HEK293 (cell line): Measurements from ENCODE around the gene PPP1R14C.

ENCODE experiments used
- CTCF ChIA-PET: fragments of 350-600 bp; formaldehyde crosslinking; extraction: SDS; loops from one replicate; lab custom pipeline; 2021; ENCODE audit warnings: antibody characterized with exemption; lab: Yijun Ruan, JAX
- POLR2A ChIA-PET: fragments of 300-600 bp; formaldehyde crosslinking; extraction: SDS; loops from one replicate; lab custom pipeline; 2020; ENCODE audit warnings: antibody characterized with exemption, inconsistent platforms; lab: Yijun Ruan, JAX
- H3K27ac ChIP-seq: fragments of 200-500 bp; sonication (Bioruptor generic); 2 replicates; pipeline ENCODE4 v1.5.1; 2014; ENCODE audit warnings: low read depth, low read length, control low read depth, inconsistent platforms; ENCODE audit errors: extremely low read depth
- H3K36me3 ChIP-seq, 2 experiments: fragments of 200-500 bp in 1 of 2; sonication (Bioruptor generic) in 1 of 2; 1 replicate in 1 of 2; 2 replicates in 1 of 2; pipeline ENCODE4 v1.5.1; 2014 to 2017; ENCODE audit warnings: inconsistent platforms in 2 of 2, low read length in 2 of 2; ENCODE audit not compliant: control insufficient read depth in 2 of 2, insufficient read depth in 1 of 2
- H3K4me1 ChIP-seq: fragments of 200-500 bp; sonication (Bioruptor generic); 2 replicates; pipeline ENCODE4 v1.5.1; 2014; ENCODE audit warnings: mild to moderate bottlenecking, low read length, inconsistent platforms; ENCODE audit not compliant: control insufficient read depth, insufficient read depth
- H3K4me3 ChIP-seq: 2 replicates; pipeline ENCODE4 v1.5.1; 2011; ENCODE audit warnings: low read depth, mild to moderate bottlenecking, control low read depth, low read length, moderate library complexity
- H3K9me3 ChIP-seq: fragments of 200-500 bp; sonication (Bioruptor generic); 2 replicates; pipeline ENCODE4 v1.5.1; 2014; ENCODE audit warnings: low read depth, low read length, inconsistent platforms; ENCODE audit not compliant: control insufficient read depth, insufficient read depth
- FEZF1 ChIP-seq: fragments of 450-650 bp; formaldehyde crosslinking; IDR thresholded peaks from 2 replicates; pipeline ENCODE4 v1.5.1; 2016; ENCODE audit warnings: missing biosample characterization, missing genetic modification characterization
- GLI2 ChIP-seq: fragments of 450-650 bp; formaldehyde crosslinking; IDR thresholded peaks from 2 replicates; pipeline ENCODE4; 2017; ENCODE audit warnings: missing biosample characterization, missing genetic modification characterization, low read depth, borderline replicate concordance
- IKZF3 ChIP-seq: fragments of 450-650 bp; IDR thresholded peaks from 2 replicates; pipeline ENCODE4 v1.5.0; 2018; ENCODE audit warnings: missing biosample characterization, mild to moderate bottlenecking, missing genetic modification characterization, moderate library complexity
- MYNN ChIP-seq: fragments of 450-650 bp; formaldehyde crosslinking; IDR thresholded peaks from 2 replicates; pipeline ENCODE4 v1.5.1; 2016; ENCODE audit warnings: missing biosample characterization, missing genetic modification characterization, borderline replicate concordance
- PRDM6 ChIP-seq: fragments of 450-650 bp; formaldehyde crosslinking; IDR thresholded peaks from 2 replicates; pipeline ENCODE4 v1.5.1; 2017; ENCODE audit warnings: missing biosample characterization, missing genetic modification characterization
- SP2 ChIP-seq: fragments of 450-650 bp; formaldehyde crosslinking; IDR thresholded peaks from 2 replicates; pipeline ENCODE4 v1.5.1; 2016; ENCODE audit warnings: missing biosample characterization, missing genetic modification characterization
- WT1 ChIP-seq: fragments of 450-650 bp; formaldehyde crosslinking; IDR thresholded peaks from 2 replicates; pipeline ENCODE4 v1.5.1; 2016; ENCODE audit warnings: missing biosample characterization, missing genetic modification characterization
- ZNF10 ChIP-seq: fragments of 450-650 bp; formaldehyde crosslinking; IDR thresholded peaks from 2 replicates; pipeline ENCODE4 v1.5.1; 2017; ENCODE audit warnings: missing biosample characterization, missing genetic modification characterization
- ZNF324 ChIP-seq: fragments of 450-650 bp; formaldehyde crosslinking; IDR thresholded peaks from 2 replicates; pipeline ENCODE4 v1.5.1; 2016; ENCODE audit warnings: missing biosample characterization, missing genetic modification characterization
- ZNF350 ChIP-seq: fragments of 450-650 bp; formaldehyde crosslinking; IDR thresholded peaks from 2 replicates; pipeline ENCODE4 v1.5.0; 2017; ENCODE audit warnings: missing biosample characterization, mild to moderate bottlenecking, missing genetic modification characterization
- ZNF518A ChIP-seq: fragments of 450-650 bp; formaldehyde crosslinking; conservative IDR thresholded peaks from 2 replicates; pipeline ENCODE4 v1.5.1; 2016; ENCODE audit warnings: low read depth, missing biosample characterization, missing genetic modification characterization
- ZNF549 ChIP-seq: fragments of 450-650 bp; IDR thresholded peaks from 2 replicates; pipeline ENCODE4 v1.5.1; 2018; ENCODE audit warnings: missing biosample characterization, missing genetic modification characterization, mild to moderate bottlenecking, inconsistent platforms, moderate library complexity
- ZNF600 ChIP-seq: fragments of 450-650 bp; formaldehyde crosslinking; IDR thresholded peaks from 2 replicates; pipeline ENCODE4 v1.5.1; 2016; ENCODE audit warnings: missing biosample characterization, missing genetic modification characterization
- ZNF623 ChIP-seq: fragments of 450-650 bp; formaldehyde crosslinking; IDR thresholded peaks from 2 replicates; pipeline ENCODE4 v1.5.1; 2016; ENCODE audit warnings: missing biosample characterization, missing genetic modification characterization
- ZNF624 ChIP-seq: fragments of 450-650 bp; formaldehyde crosslinking; IDR thresholded peaks from 2 replicates; pipeline ENCODE4 v1.5.1; 2017; ENCODE audit warnings: missing biosample characterization, missing genetic modification characterization
- ZNF658 ChIP-seq: fragments of 450-650 bp; formaldehyde crosslinking; IDR thresholded peaks from 2 replicates; pipeline ENCODE4; 2016; ENCODE audit warnings: missing biosample characterization, missing genetic modification characterization
- ZNF660 ChIP-seq: fragments of 450-650 bp; IDR thresholded peaks from 2 replicates; pipeline ENCODE4 v1.5.1; 2018; ENCODE audit warnings: missing biosample characterization, mild to moderate bottlenecking, missing genetic modification characterization
- ZNF830 ChIP-seq: fragments of 450-650 bp; IDR thresholded peaks from 2 replicates; pipeline ENCODE4 v1.5.0; 2018; ENCODE audit warnings: missing biosample characterization, missing genetic modification characterization, low read depth, mild to moderate bottlenecking, moderate library complexity
- ZNF837 ChIP-seq: fragments of 450-650 bp; formaldehyde crosslinking; IDR thresholded peaks from 2 replicates; pipeline ENCODE4 v1.5.1; 2016; ENCODE audit warnings: missing biosample characterization, missing genetic modification characterization
- ZSCAN23 ChIP-seq: fragments of 450-650 bp; formaldehyde crosslinking; IDR thresholded peaks from 2 replicates; pipeline ENCODE4 v1.5.1; 2016; ENCODE audit warnings: missing biosample characterization, missing genetic modification characterization
- ZSCAN30 ChIP-seq: fragments of 450-650 bp; IDR thresholded peaks from 2 replicates; pipeline ENCODE4 v1.5.1; 2018; ENCODE audit warnings: missing biosample characterization, mild to moderate bottlenecking, missing genetic modification characterization, moderate library complexity
- TF ChIP-seq, protein P1 (sequence below): fragments of 450-650 bp; formaldehyde crosslinking; IDR thresholded peaks from 2 replicates; pipeline ENCODE4 v1.5.1; 2017; ENCODE audit warnings: missing biosample characterization, missing genetic modification characterization
- TF ChIP-seq, protein P2 (sequence below): fragments of 450-650 bp; formaldehyde crosslinking; IDR thresholded peaks from 2 replicates; pipeline ENCODE4 v1.5.1; 2016; ENCODE audit warnings: missing biosample characterization, missing genetic modification characterization

PPP1R14C gene

DNA sequence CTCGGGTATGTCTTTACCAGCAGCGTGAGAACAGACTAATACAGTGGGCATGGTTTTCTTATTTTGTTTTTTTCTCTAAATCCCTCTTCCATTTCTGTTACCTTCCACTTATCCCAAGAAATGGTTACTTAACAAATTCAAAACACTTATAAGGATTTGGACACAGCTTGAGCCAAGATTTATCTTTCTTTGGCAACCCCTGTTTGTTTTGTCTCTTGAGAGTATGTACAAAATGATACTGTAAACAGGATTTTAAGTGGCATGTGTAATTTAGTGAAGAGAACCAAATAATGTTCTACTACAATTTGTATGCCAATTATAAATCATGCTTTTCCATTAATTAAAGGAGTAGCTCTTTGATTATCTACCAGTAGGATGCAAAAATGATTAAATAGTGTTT, 51.4 kb downstream of the PPP1R14C start:
- 0 out of 2 replicates have a peak, but pooled peaks have one; percentile 18 for TF ChIP-seq FEZF1
- TF ChIP-seq ZNF600 (tag by site-specific recombination), result no peak
- TF ChIP-seq WT1, result peak; percentile 74
- TF ChIP-seq ZNF658 (tag by site-specific recombination), result no peak
- peak; percentile 59; the same call in 1 of the 2 replicates for TF ChIP-seq GLI2
- peak; percentile 81 for TF ChIP-seq PRDM6 (tag by site-specific recombination)
- peak; percentile 46; the same call in 1 of the 2 replicates for TF ChIP-seq IKZF3 (tag by site-specific recombination)
- Histone ChIP-seq H3K9me3 (no peaks in the 10 kb centered on the region), H3K4me1 (peaks cover 30% of the 10 kb centered on the region), H3K36me3 (no peaks in the 10 kb centered on the region), H3K27ac (no peak overlapping the region), H3K4me3 (no peak overlapping the region)
- POLR2A ChIA-PET, result no interaction called here
- CTCF ChIA-PET, result interaction anchor here (0.7 to 1.7 kb wide), 2 partner anchors 23 to 114 kb away, joined by 3 to 7 read pairs; no protein-coding TSS in a partner anchor

GRCh38 chr6:150195996-150196417, 53.2 kb downstream of the PPP1R14C start:
- Histone ChIP-seq H3K4me3 (no peak overlapping the region), H3K9me3 (no peaks in the 10 kb centered on the region), H3K4me1 (peaks cover 37% of the 10 kb centered on the region), H3K27ac (peak overlapping the region; percentile 44; the same call in 1 of the 2 replicates), H3K36me3 (no peaks in the 10 kb centered on the region)
- ChIA-PET CTCF (interaction anchor here (0.7 to 1.4 kb wide), 8 partner anchors 9 to 234 kb away, joined by 3 to 6 read pairs (median 4); no protein-coding TSS in a partner anchor), POLR2A (interaction anchor here (0.7 kb wide), 1 partner anchor 103 kb away, joined by 3 read pairs; no protein-coding TSS in a partner anchor)
- TF ChIP-seq, protein P1, sequence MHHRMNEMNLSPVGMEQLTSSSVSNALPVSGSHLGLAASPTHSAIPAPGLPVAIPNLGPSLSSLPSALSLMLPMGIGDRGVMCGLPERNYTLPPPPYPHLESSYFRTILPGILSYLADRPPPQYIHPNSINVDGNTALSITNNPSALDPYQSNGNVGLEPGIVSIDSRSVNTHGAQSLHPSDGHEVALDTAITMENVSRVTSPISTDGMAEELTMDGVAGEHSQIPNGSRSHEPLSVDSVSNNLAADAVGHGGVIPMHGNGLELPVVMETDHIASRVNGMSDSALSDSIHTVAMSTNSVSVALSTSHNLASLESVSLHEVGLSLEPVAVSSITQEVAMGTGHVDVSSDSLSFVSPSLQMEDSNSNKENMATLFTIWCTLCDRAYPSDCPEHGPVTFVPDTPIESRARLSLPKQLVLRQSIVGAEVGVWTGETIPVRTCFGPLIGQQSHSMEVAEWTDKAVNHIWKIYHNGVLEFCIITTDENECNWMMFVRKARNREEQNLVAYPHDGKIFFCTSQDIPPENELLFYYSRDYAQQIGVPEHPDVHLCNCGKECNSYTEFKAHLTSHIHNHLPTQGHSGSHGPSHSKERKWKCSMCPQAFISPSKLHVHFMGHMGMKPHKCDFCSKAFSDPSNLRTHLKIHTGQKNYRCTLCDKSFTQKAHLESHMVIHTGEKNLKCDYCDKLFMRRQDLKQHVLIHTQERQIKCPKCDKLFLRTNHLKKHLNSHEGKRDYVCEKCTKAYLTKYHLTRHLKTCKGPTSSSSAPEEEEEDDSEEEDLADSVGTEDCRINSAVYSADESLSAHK (tag by site-specific recombination), result peak; percentile 96
- TF ChIP-seq PRDM6 (tag by site-specific recombination), result peak; percentile 94
- 0 out of 2 replicates have a peak, but pooled peaks have one; percentile 50 for TF ChIP-seq ZNF324 (tag by site-specific recombination)
- no peak for TF ChIP-seq ZNF549
- peak; percentile 94 for TF ChIP-seq GLI2
- TF ChIP-seq SP2 (tag by site-specific recombination), result no peak
- TF ChIP-seq MYNN, result no peak
- TF ChIP-seq ZNF830, result no peak
- no peak for TF ChIP-seq ZSCAN23
- TF ChIP-seq ZNF660, result 0 out of 2 replicates have a peak, but pooled peaks have one; percentile 24
- no peak for TF ChIP-seq ZNF350 (tag by site-specific recombination)
- no peak for TF ChIP-seq ZNF518A (tag by site-specific recombination)
- TF ChIP-seq ZNF624 (tag by site-specific recombination), result no peak
- TF ChIP-seq, protein P2, sequence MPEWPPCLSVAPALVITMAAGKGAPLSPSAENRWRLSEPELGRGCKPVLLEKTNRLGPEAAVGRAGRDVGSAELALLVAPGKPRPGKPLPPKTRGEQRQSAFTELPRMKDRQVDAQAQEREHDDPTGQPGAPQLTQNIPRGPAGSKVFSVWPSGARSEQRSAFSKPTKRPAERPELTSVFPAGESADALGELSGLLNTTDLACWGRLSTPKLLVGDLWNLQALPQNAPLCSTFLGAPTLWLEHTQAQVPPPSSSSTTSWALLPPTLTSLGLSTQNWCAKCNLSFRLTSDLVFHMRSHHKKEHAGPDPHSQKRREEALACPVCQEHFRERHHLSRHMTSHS (tag by site-specific recombination), result peak; percentile 85; the same call in 1 of the 2 replicates
- no peak for TF ChIP-seq ZNF623 (tag by site-specific recombination)
- no peak for TF ChIP-seq ZNF837 (tag by site-specific recombination)
- no peak; the same call in 1 of the 2 replicates for TF ChIP-seq ZNF10 (tag by site-specific recombination)
- TF ChIP-seq ZSCAN30, result peak; percentile 94
